Iris pigment epithelial cell (primary cell): ENCODE measurements around the gene RAB35.

ENCODE experiments used
- DNase-seq: peaks from one replicate; pipeline ENCODE4 v3.0.0-alpha.2; 2011; ENCODE audit warnings: low read depth

The RAB35 gene

DNA sequence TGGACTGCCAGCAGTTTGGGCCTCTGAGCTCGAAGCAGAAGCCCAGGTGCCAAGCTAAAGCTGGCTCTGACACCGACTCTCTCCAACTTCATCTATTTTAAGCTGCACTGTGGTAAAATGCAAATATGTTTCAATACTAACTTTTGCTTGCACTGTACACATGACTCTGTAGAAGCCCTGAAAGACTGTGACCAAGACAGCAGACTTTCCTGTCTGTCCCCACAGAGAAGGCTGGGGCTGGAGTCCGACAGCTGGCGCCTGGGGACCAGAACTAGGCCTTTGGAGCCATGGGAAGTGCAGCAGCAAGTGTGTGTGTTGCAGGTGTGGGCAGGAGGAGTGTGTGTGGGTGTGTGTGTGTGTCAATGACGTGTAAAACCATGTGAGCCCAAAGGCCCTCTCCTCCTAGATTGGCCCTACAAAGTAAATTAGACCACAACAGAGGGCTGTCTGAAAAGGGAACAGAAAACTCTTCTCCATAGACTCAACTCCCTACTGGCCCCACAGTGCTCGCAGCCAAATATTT, 16.4 kb upstream of the RAB35 start:
- no peak for DNase-seq

DNA sequence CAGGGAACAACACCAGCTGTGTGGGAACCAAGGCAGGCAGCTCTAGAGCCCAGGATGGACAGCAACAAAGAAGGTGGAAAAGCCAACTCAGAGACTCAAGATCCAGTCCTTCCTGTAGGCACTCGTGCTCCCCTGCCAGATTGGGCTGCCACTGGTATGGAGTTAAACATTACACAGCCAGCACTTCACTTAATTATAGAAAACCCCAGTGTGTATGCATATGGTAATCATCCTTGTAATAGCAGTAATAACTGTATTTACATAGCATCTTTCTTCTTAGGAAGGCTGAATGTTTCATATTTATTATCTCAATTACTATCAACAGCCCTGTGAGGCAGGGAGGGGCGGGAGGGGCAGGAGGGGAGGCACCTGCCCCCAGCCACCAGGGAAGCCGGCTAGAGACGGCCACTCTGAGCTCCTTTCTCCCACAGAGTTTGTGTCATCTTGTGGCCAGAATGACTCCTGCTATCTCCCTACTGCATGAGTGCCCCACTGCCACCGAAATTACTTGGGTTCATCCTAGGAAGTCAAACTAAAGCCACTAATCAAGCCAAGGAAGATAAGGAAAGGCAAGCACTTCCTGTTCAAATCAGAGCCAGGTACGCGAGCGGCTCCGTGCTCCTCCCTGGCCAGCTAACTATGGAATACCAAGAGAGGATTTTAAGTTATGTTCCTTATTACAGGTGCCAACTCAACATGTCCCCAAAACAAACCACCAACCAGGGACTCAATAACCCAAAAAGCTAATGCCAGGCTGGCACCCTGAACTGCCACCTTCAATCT, 15.7 kb upstream of the RAB35 start:
- DNase-seq: no peak

DNA sequence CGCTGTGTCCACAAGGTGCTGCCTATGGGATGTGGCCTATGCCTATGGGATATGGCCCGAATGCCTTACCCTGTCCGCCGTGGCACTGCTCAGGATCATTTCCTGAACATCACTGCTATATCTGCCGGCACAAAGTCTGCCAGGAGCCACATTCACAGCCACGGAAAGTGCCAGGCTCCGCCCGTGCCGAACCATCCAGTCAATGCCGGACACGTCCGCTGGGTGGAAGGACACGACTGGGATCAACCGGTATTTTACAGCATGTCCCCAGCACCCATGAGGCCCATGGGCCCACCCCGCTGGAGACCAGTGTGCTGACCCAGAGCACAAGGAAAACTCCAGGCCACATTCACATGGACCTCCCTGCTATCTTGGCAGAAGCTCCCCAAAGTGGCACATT, 14.6 kb upstream of the RAB35 start:
- DNase-seq: no peak

- DNase-seq: no peak
These were observed 13.5 kb upstream of the RAB35 start for GRCh38 chr12:120130011-120130410.

GRCh38 chr12:120126635-120127005, 10.1 kb upstream of the RAB35 start:
- DNase-seq: peak; percentile 49

GRCh38 chr12:120125792-120126634, 9.5 kb upstream of the RAB35 start:
- peak; percentile 59 for DNase-seq

- DNase-seq: no peak
These were observed 8.5 kb upstream of the RAB35 start for GRCh38 chr12:120125029-120125428.

GRCh38 chr12:120121766-120122293, 5.3 kb upstream of the RAB35 start:
- DNase-seq: no peak

- no peak for DNase-seq
These were observed 4.8 kb upstream of the RAB35 start for GRCh38 chr12:120121343-120121742.

- DNase-seq: peak; percentile 70
These were observed 2.9 kb upstream of the RAB35 start for GRCh38 chr12:120119271-120119973.

GRCh38 chr12:120118321-120119061, 1.9 kb upstream of the RAB35 start:
- DNase-seq: peak; percentile 81

DNA sequence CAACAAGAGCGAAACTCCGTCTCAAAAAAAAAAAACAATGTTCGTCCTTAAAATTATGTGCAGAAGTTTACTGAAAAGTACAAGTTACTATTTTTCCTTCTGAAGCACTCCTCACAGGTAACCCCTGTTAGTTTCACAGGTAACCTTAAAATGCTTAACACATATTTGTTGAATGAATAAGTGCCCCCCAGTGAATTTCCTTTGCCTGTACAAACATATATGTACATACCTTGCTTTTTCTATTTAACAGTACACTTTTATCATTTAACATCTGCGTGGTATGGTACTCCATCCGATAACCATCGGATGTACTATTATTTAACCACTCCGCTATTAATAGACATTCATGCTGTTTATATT, 1.4 kb upstream of the RAB35 start:
- DNase-seq: no peak

DNA sequence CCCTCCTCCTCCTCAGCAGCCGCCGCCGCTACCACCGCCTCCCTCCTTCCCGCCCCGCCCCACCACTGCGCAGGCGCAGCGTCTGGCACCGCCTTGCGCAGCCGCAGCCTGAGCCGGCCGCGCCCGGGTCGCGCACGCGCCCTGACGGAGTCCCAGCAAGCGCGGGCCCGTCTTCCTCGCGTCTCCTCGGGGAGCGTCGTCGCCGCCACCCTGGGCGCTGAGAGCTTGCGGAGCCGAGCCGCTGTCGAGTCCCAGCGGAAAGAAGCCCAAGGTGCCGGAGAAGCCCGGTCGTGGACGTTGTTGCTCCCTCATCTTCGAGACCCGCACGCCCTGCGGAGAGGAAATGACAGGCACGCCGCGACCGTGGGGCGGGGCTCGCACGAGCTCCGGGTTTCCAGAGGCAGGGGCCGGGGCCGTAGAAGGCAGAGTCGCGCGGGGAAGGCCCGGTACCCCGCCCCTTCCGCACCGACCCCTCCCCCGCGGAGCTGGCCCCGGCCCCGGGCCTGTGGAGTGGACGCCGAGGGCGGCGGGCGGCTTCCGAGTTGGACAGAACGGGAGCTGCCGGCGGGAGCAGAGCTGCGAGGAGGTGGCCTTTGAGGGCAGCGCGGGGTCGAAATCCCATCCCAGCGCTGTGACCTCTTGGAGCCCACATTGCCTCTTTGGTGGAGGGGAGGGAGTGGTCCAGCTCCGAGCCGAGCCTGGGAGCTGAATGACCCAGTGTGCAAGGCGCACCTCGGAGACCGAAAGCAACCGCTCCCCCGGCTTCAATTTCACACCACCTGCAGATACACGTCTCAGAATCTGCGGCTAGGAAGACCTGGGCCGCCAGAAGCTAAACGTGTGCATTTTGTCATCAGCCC, 469 bp upstream of the RAB35 start:
- peak; percentile 92 for DNase-seq

DNA sequence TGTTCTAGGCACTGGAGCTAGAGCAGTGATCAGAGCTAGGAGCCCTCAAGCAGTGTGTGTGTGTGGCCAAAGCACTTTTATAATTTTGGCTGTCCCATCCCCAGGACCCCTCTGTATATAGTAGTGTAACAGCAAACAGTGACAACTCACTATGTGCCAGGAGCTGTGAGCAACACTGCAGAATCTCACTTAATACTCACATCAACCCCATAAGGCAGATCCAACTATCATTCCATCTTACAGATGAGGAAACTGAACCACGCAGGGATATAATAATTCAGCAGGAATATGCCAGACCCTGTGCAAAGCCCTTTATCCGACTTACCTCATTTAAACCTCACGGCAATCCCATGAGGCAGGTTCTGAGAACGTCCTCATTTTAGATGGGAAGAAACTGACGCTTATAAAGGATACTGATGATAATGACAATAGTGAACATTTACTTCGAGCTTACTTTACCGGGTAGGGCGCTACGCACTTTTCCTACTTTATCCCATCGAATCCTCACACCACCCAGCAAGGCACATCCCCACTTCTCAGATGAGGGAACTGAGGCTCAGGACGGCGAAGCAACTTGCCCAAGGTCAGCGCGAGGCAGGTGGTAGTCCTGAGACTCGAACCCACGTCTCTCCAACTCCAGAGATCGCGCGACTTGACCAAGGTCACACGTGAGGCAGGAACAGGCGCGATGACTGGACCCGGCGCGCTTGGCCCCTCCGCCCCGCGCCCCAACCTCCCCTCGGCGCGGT, 687 bp downstream of the RAB35 start:
- DNase-seq: no peak

GRCh38 chr12:120115066-120115465, 1.5 kb downstream of the RAB35 start:
- no peak for DNase-seq

DNA sequence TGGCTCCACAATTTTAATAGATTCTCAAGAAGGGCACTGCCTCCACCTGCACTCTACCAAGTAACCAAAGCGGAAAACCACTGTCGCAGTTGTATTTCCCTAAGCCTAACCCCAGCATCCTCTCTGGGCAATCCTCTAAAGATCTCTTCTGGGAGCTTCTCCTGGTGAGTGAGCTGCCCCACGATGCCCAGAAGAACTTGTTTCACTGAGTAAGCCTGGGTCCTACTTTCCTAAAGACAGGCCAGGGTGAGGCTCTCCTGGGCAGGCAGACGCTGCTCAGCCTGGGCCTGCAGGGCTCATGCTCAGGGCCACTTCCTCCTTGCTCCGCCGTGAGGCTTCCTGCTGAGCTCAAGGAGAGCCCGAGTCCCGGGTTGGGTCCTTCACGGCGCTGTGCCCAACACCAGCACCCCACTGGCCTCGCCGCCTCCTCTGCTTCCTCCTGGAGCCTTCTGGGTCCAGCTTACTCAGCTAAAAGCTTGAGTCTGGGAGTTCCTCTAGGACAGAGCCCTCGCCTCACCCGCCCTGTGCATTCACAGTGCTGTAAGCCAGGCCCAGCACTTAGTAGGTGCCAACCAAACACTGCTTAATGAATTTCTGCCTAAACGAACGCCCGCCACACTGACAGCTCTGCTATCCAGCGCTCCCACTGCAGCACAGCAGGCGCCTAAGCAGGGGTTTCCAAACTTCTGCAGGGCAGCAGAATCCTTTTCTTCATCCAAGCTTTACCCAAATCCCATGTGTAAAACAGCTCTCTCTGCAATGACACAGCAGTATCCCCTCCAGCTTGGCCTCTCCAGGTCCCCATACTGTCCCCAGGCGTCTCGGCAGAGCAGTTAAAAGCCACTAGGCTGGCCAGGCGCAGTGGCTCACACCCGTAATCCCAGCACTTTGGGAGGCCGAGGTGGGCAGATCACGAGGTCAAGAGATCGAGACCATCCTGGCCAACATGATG, 5.7 kb downstream of the RAB35 start:
- DNase-seq: no peak

DNA sequence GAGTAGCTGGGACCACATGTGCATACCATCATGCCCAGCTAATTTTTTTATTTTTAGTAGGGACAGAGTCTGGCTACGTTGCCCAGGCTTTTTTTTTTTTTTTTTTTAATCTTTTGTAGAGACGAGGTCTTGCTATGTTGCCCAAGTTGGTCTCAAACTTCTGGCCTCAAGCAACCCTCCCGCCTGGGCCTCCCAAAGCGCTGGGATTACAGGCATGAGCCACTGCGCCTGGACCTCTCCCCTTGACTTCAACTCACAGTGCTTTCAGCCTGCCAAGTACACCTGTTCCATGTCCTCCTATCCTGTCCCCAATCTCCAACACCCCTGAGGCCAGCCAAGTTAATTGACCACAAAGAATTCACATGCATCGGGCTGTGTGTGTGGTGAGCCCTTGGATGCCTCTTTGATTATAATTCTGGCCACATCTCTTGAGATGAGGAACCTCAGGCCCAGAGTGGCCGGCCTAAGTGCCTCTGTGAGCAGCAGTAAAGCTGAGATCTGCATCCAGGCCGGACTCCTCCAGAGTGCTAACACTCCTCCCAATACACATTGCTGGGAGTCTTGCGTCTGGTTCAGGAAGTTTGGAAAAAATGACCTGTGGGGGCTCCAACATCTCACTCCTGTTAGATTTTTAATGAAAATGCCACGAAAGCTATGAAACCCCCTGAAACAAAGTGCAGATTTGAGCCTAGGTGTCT, 6.8 kb downstream of the RAB35 start:
- no peak for DNase-seq

GRCh38 chr12:120106151-120106550, 10.4 kb downstream of the RAB35 start:
- no peak for DNase-seq
